ENCODE measurements around the gene SERINC4. TPM values are rescaled to one million over a fixed set of nuclear protein-coding genes. Genes with fewer than 3 reads are reported as not detected.

SERINC4 gene
- total and polyA plus RNA-seq, 2 donors (not counting 3 experiments of a cell fraction or from before 2014, with no cell fraction given) = not detected

DNA sequence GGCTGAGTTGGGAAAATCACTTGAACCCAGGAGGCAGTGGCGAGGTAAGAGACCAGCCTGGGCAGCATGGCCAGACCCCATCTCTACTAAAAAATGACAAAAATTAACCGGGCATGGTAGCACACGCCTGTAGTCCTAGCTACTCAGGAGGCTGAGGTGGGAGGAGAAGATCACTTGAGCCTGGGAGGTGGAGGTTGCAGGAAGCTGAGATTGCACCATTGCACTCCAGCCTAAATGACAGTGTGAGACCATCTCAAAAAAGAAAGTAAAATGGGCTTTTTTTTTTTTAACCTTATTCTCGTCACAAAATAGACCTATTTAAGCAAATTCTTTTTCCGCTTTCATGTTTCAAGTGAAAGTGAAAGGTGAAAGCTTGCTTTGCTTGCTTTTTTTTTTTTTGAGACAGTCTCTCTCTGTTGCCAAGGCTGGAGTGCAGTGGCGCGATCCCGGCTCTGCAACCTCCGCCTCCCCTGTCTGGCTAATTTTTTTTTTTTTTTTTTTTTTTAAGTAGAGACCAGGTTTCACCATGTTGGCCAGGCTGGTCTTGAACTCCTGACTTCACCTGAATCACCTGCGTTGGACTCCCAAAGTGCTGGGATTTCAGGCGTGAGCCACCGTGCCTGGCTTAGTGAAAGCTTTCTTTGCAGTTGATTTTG is 50.2 kb downstream of the SERINC4 start:
- no peaks in the 10 kb centered on the region for H3K9me3 ChIP-seq (replicated peaks; ENCODE audit: control insufficient read depth, insufficient read depth, low read length)
- no peak for DNase-seq (ENCODE audit: low read depth, low spot score)
- H3K4me1 ChIP-seq (ENCODE audit: control insufficient read depth, extremely low read depth, insufficient read depth, low read length) = peaks cover 4% of the 10 kb centered on the region
- H3K27ac ChIP-seq (ENCODE audit: insufficient read depth, low read depth, low read length) = no peak overlapping the region
- no peak overlapping the region for H3K4me2 ChIP-seq (ENCODE audit: insufficient read depth, low read length)
- H3K79me2 ChIP-seq (ENCODE audit: control insufficient read depth, insufficient read depth, low read length) = peaks cover 83% of the 10 kb centered on the region
- no peak overlapping the region for H3K4me3 ChIP-seq (replicated peaks in 1 of 3; ENCODE audit: insufficient read depth in 1 of 3, low read depth in 1 of 3, low read length in 3 of 3)
- dilution Hi-C loops (cut with MboI; ENCODE audit: extremely low pct_ligation_motif_present, low sequenced_read_pairs) (no loop called here), intact Hi-C loops (cut with micrococcal nuclease) (loop anchor here (10.0 kb wide), 1 partner anchor 235 kb away; the partner anchor contains the start of gene MAP1A)
- peaks cover 14% of the 10 kb centered on the region for H4K20me1 ChIP-seq (replicated peaks; ENCODE audit: control insufficient read depth, extremely low read depth, insufficient read depth, low read length)
- BruUV-seq (replicated peaks) = no TSS peak
- ChIA-PET CTCF (interaction anchor here (1.1 kb wide), 1 partner anchor 21 kb away, joined by 3 read pairs; no protein-coding TSS in a partner anchor), POLR2A (interaction anchor here (0.7 kb wide), 1 partner anchor 1521 kb away, joined by 7 read pairs; no protein-coding TSS in a partner anchor)
- H3K9me1 ChIP-seq (replicated peaks; ENCODE audit: control insufficient read depth, extremely low read depth, insufficient read depth, low read length) = no peaks in the 10 kb centered on the region
- no peak for FAIRE-seq
- no peak overlapping the region for H3K9ac ChIP-seq (replicated peaks; ENCODE audit: extremely low read depth, insufficient read depth, low read length)
- no peaks in the 10 kb centered on the region for H3K27me3 ChIP-seq (ENCODE audit: control insufficient read depth in 2 of 2, insufficient read depth in 2 of 2, low read length in 2 of 2)
- H2AFZ ChIP-seq (ENCODE audit: low read depth, low read length) = no peak overlapping the region
- peaks cover 4 to 13% of the 10 kb centered on the region in 2 experiments for H3K36me3 ChIP-seq (ENCODE audit: control insufficient read depth in 2 of 2, extremely low read depth in 1 of 2, insufficient read depth in 2 of 2, low read length in 2 of 2)
- no peak for TF ChIP-seq MAX (IDR thresholded peaks at IDR 0.05; ENCODE audit: insufficient read depth, insufficient read length)
- no peak for TF ChIP-seq POLR2A (IDR thresholded peaks at IDR 0.05; ENCODE audit: low read depth, low read length)
- TF ChIP-seq POLR2AphosphoS5 (IDR thresholded peaks at IDR 0.05; ENCODE audit: insufficient read depth, low read depth, low read length) = no peak
- no peak for TF ChIP-seq FOS (IDR thresholded peaks at IDR 0.05; ENCODE audit: borderline replicate concordance, insufficient read depth, low read length)
- TF ChIP-seq, protein P1, sequence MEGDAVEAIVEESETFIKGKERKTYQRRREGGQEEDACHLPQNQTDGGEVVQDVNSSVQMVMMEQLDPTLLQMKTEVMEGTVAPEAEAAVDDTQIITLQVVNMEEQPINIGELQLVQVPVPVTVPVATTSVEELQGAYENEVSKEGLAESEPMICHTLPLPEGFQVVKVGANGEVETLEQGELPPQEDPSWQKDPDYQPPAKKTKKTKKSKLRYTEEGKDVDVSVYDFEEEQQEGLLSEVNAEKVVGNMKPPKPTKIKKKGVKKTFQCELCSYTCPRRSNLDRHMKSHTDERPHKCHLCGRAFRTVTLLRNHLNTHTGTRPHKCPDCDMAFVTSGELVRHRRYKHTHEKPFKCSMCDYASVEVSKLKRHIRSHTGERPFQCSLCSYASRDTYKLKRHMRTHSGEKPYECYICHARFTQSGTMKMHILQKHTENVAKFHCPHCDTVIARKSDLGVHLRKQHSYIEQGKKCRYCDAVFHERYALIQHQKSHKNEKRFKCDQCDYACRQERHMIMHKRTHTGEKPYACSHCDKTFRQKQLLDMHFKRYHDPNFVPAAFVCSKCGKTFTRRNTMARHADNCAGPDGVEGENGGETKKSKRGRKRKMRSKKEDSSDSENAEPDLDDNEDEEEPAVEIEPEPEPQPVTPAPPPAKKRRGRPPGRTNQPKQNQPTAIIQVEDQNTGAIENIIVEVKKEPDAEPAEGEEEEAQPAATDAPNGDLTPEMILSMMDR (IDR thresholded peaks at IDR 0.05; ENCODE audit: extremely low read depth in 1 of 2, insufficient read depth in 1 of 2, low read depth in 1 of 2, low read length in 2 of 2) = no peak
- no peak for TF ChIP-seq GATA2 (IDR thresholded peaks at IDR 0.05; ENCODE audit: insufficient read depth, insufficient read length, low read depth, low read length)

Measured in endothelial cell of umbilical vein (primary cell).